ENCODE results near the gene MTIF2.

DNA sequence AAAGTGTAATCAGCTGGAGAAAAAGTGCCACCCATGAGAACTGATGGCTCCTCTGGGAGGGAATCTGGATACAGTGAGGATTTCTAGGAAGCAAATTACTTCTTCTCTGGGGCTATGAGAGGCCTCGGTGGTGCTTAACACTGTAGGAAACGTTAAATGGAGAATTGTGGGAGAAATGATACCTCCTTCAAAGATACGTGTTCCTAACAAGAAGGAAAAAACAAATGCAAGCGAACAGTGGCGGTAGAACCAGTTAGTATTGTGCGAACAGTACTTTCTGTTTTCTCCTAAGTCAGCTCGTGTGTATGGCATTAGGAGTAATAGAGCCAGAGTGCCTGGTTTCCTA is 587 bp upstream of the MTIF2 start:
- TF ChIP-seq, protein P1, sequence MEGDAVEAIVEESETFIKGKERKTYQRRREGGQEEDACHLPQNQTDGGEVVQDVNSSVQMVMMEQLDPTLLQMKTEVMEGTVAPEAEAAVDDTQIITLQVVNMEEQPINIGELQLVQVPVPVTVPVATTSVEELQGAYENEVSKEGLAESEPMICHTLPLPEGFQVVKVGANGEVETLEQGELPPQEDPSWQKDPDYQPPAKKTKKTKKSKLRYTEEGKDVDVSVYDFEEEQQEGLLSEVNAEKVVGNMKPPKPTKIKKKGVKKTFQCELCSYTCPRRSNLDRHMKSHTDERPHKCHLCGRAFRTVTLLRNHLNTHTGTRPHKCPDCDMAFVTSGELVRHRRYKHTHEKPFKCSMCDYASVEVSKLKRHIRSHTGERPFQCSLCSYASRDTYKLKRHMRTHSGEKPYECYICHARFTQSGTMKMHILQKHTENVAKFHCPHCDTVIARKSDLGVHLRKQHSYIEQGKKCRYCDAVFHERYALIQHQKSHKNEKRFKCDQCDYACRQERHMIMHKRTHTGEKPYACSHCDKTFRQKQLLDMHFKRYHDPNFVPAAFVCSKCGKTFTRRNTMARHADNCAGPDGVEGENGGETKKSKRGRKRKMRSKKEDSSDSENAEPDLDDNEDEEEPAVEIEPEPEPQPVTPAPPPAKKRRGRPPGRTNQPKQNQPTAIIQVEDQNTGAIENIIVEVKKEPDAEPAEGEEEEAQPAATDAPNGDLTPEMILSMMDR (IDR thresholded peaks at IDR 0.05; ENCODE audit: extremely low read depth in 1 of 2, insufficient read depth in 1 of 2, low read depth in 1 of 2, low read length in 2 of 2) = no peak
- TF ChIP-seq EZH2 (IDR thresholded peaks at IDR 0.05; ENCODE audit: borderline replicate concordance, low read depth, low read length, severe bottlenecking) = no peak
- TF ChIP-seq, protein P2, sequence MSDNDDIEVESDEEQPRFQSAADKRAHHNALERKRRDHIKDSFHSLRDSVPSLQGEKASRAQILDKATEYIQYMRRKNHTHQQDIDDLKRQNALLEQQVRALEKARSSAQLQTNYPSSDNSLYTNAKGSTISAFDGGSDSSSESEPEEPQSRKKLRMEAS (IDR thresholded peaks at IDR 0.05; ENCODE audit: insufficient read depth, insufficient read length) = no peak
- TF ChIP-seq POLR2AphosphoS5 (IDR thresholded peaks at IDR 0.05; ENCODE audit: insufficient read depth, low read depth, low read length) = no peak
- TF ChIP-seq POLR2A (IDR thresholded peaks at IDR 0.05; ENCODE audit: low read depth, low read length) = no peak
- TF ChIP-seq MYC (IDR thresholded peaks at IDR 0.05; ENCODE audit: low read depth, low read length) = no peak
- TF ChIP-seq JUN (IDR thresholded peaks at IDR 0.05; ENCODE audit: borderline replicate concordance, insufficient read depth, insufficient read length, low read depth) = no peak
- no peak for TF ChIP-seq FOS (IDR thresholded peaks at IDR 0.05; ENCODE audit: borderline replicate concordance, insufficient read depth, low read length)
- TF ChIP-seq GATA2 (IDR thresholded peaks at IDR 0.05; ENCODE audit: insufficient read depth, insufficient read length, low read depth, low read length) = no peak
